Inferior parietal cortex (tissue), 1 donor: Measurements from ENCODE around the gene ATP8B4.

ENCODE experiments used
- DNase-seq: peaks from one replicate; pipeline ENCODE4 v3.0.0-alpha.2; 2016; ENCODE audit errors: extremely low spot score

Gene ATP8B4

GRCh38 chr15:49953421-49953820 is 165.6 kb downstream of the ATP8B4 start:
- DNase-seq: no peak

GRCh38 chr15:49946681-49947080 is 172.4 kb downstream of the ATP8B4 start:
- no peak for DNase-seq

- no peak for DNase-seq
Observed at GRCh38 chr15:49934487-49934886, 184.5 kb downstream of the ATP8B4 start.

GRCh38 chr15:49927189-49927861 is 191.7 kb downstream of the ATP8B4 start:
- no peak for DNase-seq

- no peak for DNase-seq
Observed at GRCh38 chr15:49926740-49927139, 192.3 kb downstream of the ATP8B4 start.

- DNase-seq: no peak
Observed at GRCh38 chr15:49923671-49924070, 195.4 kb downstream of the ATP8B4 start.

- no peak for DNase-seq
Observed at GRCh38 chr15:49919034-49919433, 200.0 kb downstream of the ATP8B4 start.

GRCh38 chr15:49918121-49918520 is 200.9 kb downstream of the ATP8B4 start:
- DNase-seq: no peak

GRCh38 chr15:49916998-49917397 is 202.0 kb downstream of the ATP8B4 start:
- DNase-seq: no peak

- no peak for DNase-seq
Observed at GRCh38 chr15:49915822-49916221, 203.2 kb downstream of the ATP8B4 start.

- no peak for DNase-seq
Observed at GRCh38 chr15:49908933-49909295, 210.1 kb downstream of the ATP8B4 start.

- DNase-seq: no peak
Observed at GRCh38 chr15:49908236-49908932, 210.6 kb downstream of the ATP8B4 start.

GRCh38 chr15:49906966-49907365 is 212.1 kb downstream of the ATP8B4 start:
- DNase-seq: no peak

- DNase-seq: no peak
Observed at GRCh38 chr15:49905221-49905620, 213.8 kb downstream of the ATP8B4 start.

- no peak for DNase-seq
Observed at GRCh38 chr15:49904296-49904695, 214.7 kb downstream of the ATP8B4 start.

- DNase-seq: peak; percentile 63
Observed at GRCh38 chr15:49902685-49903501, 216.1 kb downstream of the ATP8B4 start.

GRCh38 chr15:49901996-49902684 is 216.9 kb downstream of the ATP8B4 start:
- peak; percentile 59 for DNase-seq

GRCh38 chr15:49901321-49901720 is 217.7 kb downstream of the ATP8B4 start:
- no peak for DNase-seq

GRCh38 chr15:49900903-49901235 is 218.2 kb downstream of the ATP8B4 start:
- no peak for DNase-seq

GRCh38 chr15:49900006-49900902 is 218.8 kb downstream of the ATP8B4 start:
- DNase-seq: no peak
